GM19324 (cell line): ENCODE results near the gene EMC10.
"Not testable (repeated sequence)": the region's sequence is repeated elsewhere in the genome, so short reads cannot be mapped to it uniquely, and the experiment has no call there.

ENCODE experiments used
- ATAC-seq: cut with Tn5 transposase; IDR thresholded peaks from one replicate; pipeline ENCODE4 v1.9.1; 2021; ENCODE audit warnings: mild to moderate bottlenecking, moderate library complexity; ENCODE audit not compliant: unreplicated experiment, low FRiP score

Gene EMC10

GRCh38 chr19:50512112-50512998, 36.0 kb downstream of the EMC10 start:
- ATAC-seq, result no peak

- no peak for ATAC-seq
Measured at GRCh38 chr19:50512999-50513745, 36.9 kb downstream of the EMC10 start.

GRCh38 chr19:50513746-50514345, 37.5 kb downstream of the EMC10 start, which contains the start of gene ASPDH:
Gene ASPDH (minus strand): TSS chr19:50513913. CDS start chr19:50513823, 90 bp downstream.
- ATAC-seq, result no peak

- no peak for ATAC-seq
Measured at GRCh38 chr19:50514346-50515167, 38.2 kb downstream of the EMC10 start.

- ATAC-seq, result no peak
Measured at GRCh38 chr19:50515168-50515561, 38.9 kb downstream of the EMC10 start.

- ATAC-seq, result no peak
Measured at GRCh38 chr19:50516456-50516855, 40.1 kb downstream of the EMC10 start.

GRCh38 chr19:50516964-50517703, 40.8 kb downstream of the EMC10 start:
- ATAC-seq, result no peak

GRCh38 chr19:50517704-50518075, 41.4 kb downstream of the EMC10 start:
- ATAC-seq, result no peak

GRCh38 chr19:50518091-50519005, 42.0 kb downstream of the EMC10 start:
- no peak for ATAC-seq

- ATAC-seq, result no peak
Measured at GRCh38 chr19:50519006-50519575, 42.8 kb downstream of the EMC10 start.

GRCh38 chr19:50520822-50521465, 44.6 kb downstream of the EMC10 start:
- ATAC-seq, result no peak

- no peak for ATAC-seq
Measured at GRCh38 chr19:50522881-50523280, 46.6 kb downstream of the EMC10 start.

GRCh38 chr19:50528052-50528451, 51.7 kb downstream of the EMC10 start:
- ATAC-seq, result not testable (repeated sequence)

- ATAC-seq, result no peak
Measured at GRCh38 chr19:50531171-50531612, 54.9 kb downstream of the EMC10 start.

- ATAC-seq, result no peak
Measured at GRCh38 chr19:50532952-50533351, 56.6 kb downstream of the EMC10 start.

- ATAC-seq, result no peak
Measured at GRCh38 chr19:50534478-50534877, 58.2 kb downstream of the EMC10 start.

- no peak for ATAC-seq
Measured at GRCh38 chr19:50535672-50536187, 59.4 kb downstream of the EMC10 start.
